Ishikawa (cell line): ENCODE results near the gene PRR20G.

Experiments used
- CEBPB ChIP-seq: IDR thresholded peaks from 2 replicates; pipeline ENCODE4 v1.6.1; 2012
- CREB1 ChIP-seq: IDR thresholded peaks from 2 replicates; pipeline ENCODE4 v1.6.1; 2012; ENCODE audit warnings: low read depth
- EGR1 ChIP-seq: IDR thresholded peaks from 2 replicates; pipeline ENCODE4 v1.6.1; 2012
- EP300 ChIP-seq: IDR thresholded peaks from 2 replicates; pipeline ENCODE4 v1.6.1; 2012; ENCODE audit warnings: borderline replicate concordance
- FOXM1 ChIP-seq: IDR thresholded peaks from 2 replicates; pipeline ENCODE4 v1.6.1; 2012; ENCODE audit warnings: low read depth, borderline replicate concordance
- NFIC ChIP-seq: IDR thresholded peaks from 2 replicates; pipeline ENCODE4 v1.6.1; 2012
- RAD21 ChIP-seq: IDR thresholded peaks from 2 replicates; pipeline ENCODE4 v1.6.1; 2012; ENCODE audit warnings: low read depth
- TAF1 ChIP-seq: IDR thresholded peaks from 2 replicates; pipeline ENCODE4 v1.6.1; 2012; ENCODE audit warnings: low read depth, mild to moderate bottlenecking
- TEAD4 ChIP-seq: IDR thresholded peaks from 2 replicates; pipeline ENCODE4 v1.6.1; 2012
- YY1 ChIP-seq: IDR thresholded peaks from 2 replicates; pipeline ENCODE4 v1.6.1; 2012; ENCODE audit warnings: low read depth
- ZBTB7A ChIP-seq: IDR thresholded peaks from 2 replicates; pipeline ENCODE4 v1.6.1; 2012; ENCODE audit warnings: low read depth
- TF ChIP-seq, protein P1 (sequence below): IDR thresholded peaks from 2 replicates; pipeline ENCODE4 v1.6.1; 2012
- TF ChIP-seq, protein P2 (sequence below): IDR thresholded peaks from 2 replicates; pipeline ENCODE4 v1.6.1; 2012; ENCODE audit warnings: low read depth, mild to moderate bottlenecking
- TF ChIP-seq, protein P3 (sequence below): IDR thresholded peaks from 2 replicates; pipeline ENCODE4 v1.6.1; 2012

DNA sequence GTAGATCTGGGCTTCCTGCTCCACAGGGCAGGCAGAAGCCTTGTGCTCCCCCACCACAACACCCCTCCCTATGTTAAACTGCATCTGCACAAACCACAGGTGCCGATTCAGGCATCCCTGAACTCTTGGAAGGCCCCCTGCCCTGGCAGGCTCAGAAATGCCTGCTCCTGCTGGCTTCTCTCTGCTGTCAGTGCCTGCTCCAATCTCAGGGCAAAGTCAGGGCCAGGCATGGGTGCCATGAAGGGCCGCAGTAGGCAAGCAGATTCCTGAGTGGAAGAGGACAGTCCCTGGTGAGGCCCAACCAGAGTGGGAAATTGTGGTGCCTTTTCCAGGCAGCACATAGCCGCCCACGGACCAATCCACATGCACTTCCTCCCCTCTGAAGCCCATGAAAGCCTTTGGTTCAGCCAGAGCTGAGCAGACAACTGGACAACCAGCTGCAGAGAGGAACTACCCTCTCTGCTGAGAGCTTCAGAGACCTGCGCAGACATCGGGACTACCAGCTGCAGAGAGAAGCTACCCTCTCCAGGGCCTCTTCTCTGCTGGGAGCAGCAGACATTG lies 13.6 kb downstream of the PRR20G start:
- TF ChIP-seq EP300 (no peak), RAD21 (no peak), TAF1 (no peak), YY1 (no peak), CEBPB (no peak), CREB1 (no peak), FOXM1 (no peak), TEAD4 (no peak), NFIC (no peak), EGR1 (no peak), ZBTB7A (no peak)
- TF ChIP-seq, protein P1, sequence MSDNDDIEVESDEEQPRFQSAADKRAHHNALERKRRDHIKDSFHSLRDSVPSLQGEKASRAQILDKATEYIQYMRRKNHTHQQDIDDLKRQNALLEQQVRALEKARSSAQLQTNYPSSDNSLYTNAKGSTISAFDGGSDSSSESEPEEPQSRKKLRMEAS: no peak
- TF ChIP-seq, protein P2, sequence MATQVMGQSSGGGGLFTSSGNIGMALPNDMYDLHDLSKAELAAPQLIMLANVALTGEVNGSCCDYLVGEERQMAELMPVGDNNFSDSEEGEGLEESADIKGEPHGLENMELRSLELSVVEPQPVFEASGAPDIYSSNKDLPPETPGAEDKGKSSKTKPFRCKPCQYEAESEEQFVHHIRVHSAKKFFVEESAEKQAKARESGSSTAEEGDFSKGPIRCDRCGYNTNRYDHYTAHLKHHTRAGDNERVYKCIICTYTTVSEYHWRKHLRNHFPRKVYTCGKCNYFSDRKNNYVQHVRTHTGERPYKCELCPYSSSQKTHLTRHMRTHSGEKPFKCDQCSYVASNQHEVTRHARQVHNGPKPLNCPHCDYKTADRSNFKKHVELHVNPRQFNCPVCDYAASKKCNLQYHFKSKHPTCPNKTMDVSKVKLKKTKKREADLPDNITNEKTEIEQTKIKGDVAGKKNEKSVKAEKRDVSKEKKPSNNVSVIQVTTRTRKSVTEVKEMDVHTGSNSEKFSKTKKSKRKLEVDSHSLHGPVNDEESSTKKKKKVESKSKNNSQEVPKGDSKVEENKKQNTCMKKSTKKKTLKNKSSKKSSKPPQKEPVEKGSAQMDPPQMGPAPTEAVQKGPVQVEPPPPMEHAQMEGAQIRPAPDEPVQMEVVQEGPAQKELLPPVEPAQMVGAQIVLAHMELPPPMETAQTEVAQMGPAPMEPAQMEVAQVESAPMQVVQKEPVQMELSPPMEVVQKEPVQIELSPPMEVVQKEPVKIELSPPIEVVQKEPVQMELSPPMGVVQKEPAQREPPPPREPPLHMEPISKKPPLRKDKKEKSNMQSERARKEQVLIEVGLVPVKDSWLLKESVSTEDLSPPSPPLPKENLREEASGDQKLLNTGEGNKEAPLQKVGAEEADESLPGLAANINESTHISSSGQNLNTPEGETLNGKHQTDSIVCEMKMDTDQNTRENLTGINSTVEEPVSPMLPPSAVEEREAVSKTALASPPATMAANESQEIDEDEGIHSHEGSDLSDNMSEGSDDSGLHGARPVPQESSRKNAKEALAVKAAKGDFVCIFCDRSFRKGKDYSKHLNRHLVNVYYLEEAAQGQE: no peak
- TF ChIP-seq, protein P3, sequence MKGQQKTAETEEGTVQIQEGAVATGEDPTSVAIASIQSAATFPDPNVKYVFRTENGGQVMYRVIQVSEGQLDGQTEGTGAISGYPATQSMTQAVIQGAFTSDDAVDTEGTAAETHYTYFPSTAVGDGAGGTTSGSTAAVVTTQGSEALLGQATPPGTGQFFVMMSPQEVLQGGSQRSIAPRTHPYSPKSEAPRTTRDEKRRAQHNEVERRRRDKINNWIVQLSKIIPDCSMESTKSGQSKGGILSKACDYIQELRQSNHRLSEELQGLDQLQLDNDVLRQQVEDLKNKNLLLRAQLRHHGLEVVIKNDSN: no peak
